ENCODE measurements around the gene FMO5.

- no peak for TF ChIP-seq CTCF (IDR thresholded peaks at IDR 0.05)
- TF ChIP-seq POLR2A (IDR thresholded peaks at IDR 0.05), result no peak
Observed at GRCh38 chr1:147213271-147213670, 11.9 kb downstream of the FMO5 start.
